ENCODE measurements around the gene LYPD6B. TPM values are rescaled to one million over a fixed set of nuclear protein-coding genes. Genes with fewer than 3 reads are reported as not detected.

LYPD6B gene
- total RNA-seq, 1 donor from 2014 or later, result 1.2 TPM

DNA sequence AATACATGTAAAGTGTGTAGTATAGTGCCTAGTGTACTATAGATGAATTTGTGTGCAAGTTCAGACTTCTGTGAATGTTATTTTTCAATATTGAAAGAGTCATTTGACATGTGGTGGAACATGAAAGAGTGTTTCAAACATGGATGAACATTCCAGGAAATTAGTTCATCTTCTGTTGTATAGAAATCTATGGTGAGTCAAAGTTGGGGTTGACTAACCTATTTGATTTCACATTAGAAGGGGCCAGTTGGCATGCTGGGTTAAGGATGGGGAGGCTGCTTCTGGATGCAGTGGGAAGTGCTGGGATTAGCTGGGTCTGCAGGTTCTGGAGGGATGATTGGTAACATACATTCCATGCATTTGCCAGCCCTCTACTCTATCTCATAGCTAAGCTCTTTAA is 50.6 kb downstream of the LYPD6B start:
- Mint-ChIP-seq H3K4me1 (ENCODE audit: low read depth) (peaks cover 17% of the 10 kb centered on the region), H3K27ac (ENCODE audit: unreplicated experiment) (no peak overlapping the region), H3K4me3 (ENCODE audit: unreplicated experiment) (no peak overlapping the region), H3K27me3 (ENCODE audit: low read depth) (no peaks in the 10 kb centered on the region), H3K9me3 (ENCODE audit: low read depth) (no peaks in the 10 kb centered on the region), H3K36me3 (ENCODE audit: low read depth) (no peaks in the 10 kb centered on the region)
- no peak for DNase-seq (ENCODE audit: low spot score)
- no peak for TF ChIP-seq CTCF (IDR thresholded peaks at IDR 0.05)

GRCh38 chr2:149090706-149091105 is 52.2 kb downstream of the LYPD6B start:
- H3K27ac Mint-ChIP-seq (ENCODE audit: unreplicated experiment), result no peak overlapping the region
- TF ChIP-seq CTCF (IDR thresholded peaks at IDR 0.05), result no peak
- no peaks in the 10 kb centered on the region for H3K9me3 Mint-ChIP-seq (ENCODE audit: low read depth)
- peaks cover 15% of the 10 kb centered on the region for H3K4me1 Mint-ChIP-seq (ENCODE audit: low read depth)
- H3K36me3 Mint-ChIP-seq (ENCODE audit: low read depth), result no peaks in the 10 kb centered on the region
- DNase-seq (ENCODE audit: low spot score), result no peak
- no peak overlapping the region for H3K4me3 Mint-ChIP-seq (ENCODE audit: unreplicated experiment)
- no peaks in the 10 kb centered on the region for H3K27me3 Mint-ChIP-seq (ENCODE audit: low read depth)

- no peak for DNase-seq (ENCODE audit: low spot score)
- Mint-ChIP-seq H3K27ac (ENCODE audit: unreplicated experiment) (no peak overlapping the region), H3K27me3 (ENCODE audit: low read depth) (no peaks in the 10 kb centered on the region), H3K4me1 (ENCODE audit: low read depth) (peaks cover 14% of the 10 kb centered on the region), H3K9me3 (ENCODE audit: low read depth) (no peaks in the 10 kb centered on the region), H3K4me3 (ENCODE audit: unreplicated experiment) (no peak overlapping the region), H3K36me3 (ENCODE audit: low read depth) (no peaks in the 10 kb centered on the region)
- TF ChIP-seq CTCF (IDR thresholded peaks at IDR 0.05), result no peak
Observed at GRCh38 chr2:149093579-149093978, 55.1 kb downstream of the LYPD6B start.

- no peak for TF ChIP-seq CTCF (IDR thresholded peaks at IDR 0.05)
- no peak for DNase-seq (ENCODE audit: low spot score)
- Mint-ChIP-seq H3K4me1 (ENCODE audit: low read depth) (peaks cover 18% of the 10 kb centered on the region), H3K27ac (ENCODE audit: unreplicated experiment) (no peak overlapping the region), H3K9me3 (ENCODE audit: low read depth) (no peaks in the 10 kb centered on the region), H3K4me3 (ENCODE audit: unreplicated experiment) (no peak overlapping the region), H3K27me3 (ENCODE audit: low read depth) (no peaks in the 10 kb centered on the region), H3K36me3 (ENCODE audit: low read depth) (no peaks in the 10 kb centered on the region)
Observed at GRCh38 chr2:149094217-149095015, 55.9 kb downstream of the LYPD6B start.

DNA sequence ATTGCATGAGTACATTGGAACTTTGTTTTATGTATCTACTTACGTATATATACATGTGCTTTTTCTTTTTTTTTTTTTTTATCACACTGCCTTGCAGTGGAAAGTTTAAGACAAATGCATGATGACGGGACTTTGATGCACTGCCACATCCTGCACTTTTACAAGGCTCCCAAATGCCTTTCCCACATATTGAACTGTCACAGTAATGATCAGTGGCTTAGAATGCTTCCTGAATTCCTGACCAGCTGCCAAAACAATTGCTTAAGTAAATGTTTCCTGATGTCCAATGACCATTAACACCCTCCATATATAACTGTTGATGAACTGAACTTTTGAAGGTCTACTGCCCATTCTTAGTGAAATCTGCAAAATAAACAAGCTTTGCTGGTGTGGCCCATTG is 60.2 kb downstream of the LYPD6B start:
- H3K27me3 Mint-ChIP-seq (ENCODE audit: low read depth), result no peaks in the 10 kb centered on the region
- no peak for DNase-seq (ENCODE audit: low spot score)
- peaks cover 23% of the 10 kb centered on the region for H3K4me1 Mint-ChIP-seq (ENCODE audit: low read depth)
- no peaks in the 10 kb centered on the region for H3K36me3 Mint-ChIP-seq (ENCODE audit: low read depth)
- H3K9me3 Mint-ChIP-seq (ENCODE audit: low read depth), result no peaks in the 10 kb centered on the region
- H3K4me3 Mint-ChIP-seq (ENCODE audit: unreplicated experiment), result no peak overlapping the region
- TF ChIP-seq CTCF (IDR thresholded peaks at IDR 0.05), result no peak
- no peak overlapping the region for H3K27ac Mint-ChIP-seq (ENCODE audit: unreplicated experiment)
